Measurements from ENCODE around the gene DET1.

GRCh38 chr15:88586401-88587162, 40.1 kb upstream of the DET1 start:
- TF ChIP-seq EP300 (IDR thresholded peaks at IDR 0.05) (no peak), POLR2A (IDR thresholded peaks at IDR 0.05) (no peak), CTCF (IDR thresholded peaks at IDR 0.05) (no peak), POLR2AphosphoS5 (IDR thresholded peaks at IDR 0.05) (no peak)

All from suprapubic skin (tissue), 4 donors.